SIG-M5 treated with dmso at 0.1 percent for 504 hours (cell line): ENCODE results near the gene AGRP.
"Not testable (repeated sequence)": the region's sequence is repeated elsewhere in the genome, so short reads cannot be mapped to it uniquely, and the experiment has no call there.

ENCODE experiments used
- DNase-seq: peaks from one replicate; lab custom pipeline; 2025; ENCODE audit not compliant: unreplicated experiment; lab: John Stamatoyannopoulos, UW

Gene AGRP

GRCh38 chr16:67504031-67505021 lies 21.0 kb upstream of the AGRP start:
- no peak for DNase-seq

GRCh38 chr16:67499106-67499505 lies 15.8 kb upstream of the AGRP start:
- no peak for DNase-seq

- DNase-seq: peak; percentile 87
These were observed 7.2 kb upstream of the AGRP start for GRCh38 chr16:67490335-67491096.

GRCh38 chr16:67489401-67490083 lies 6.2 kb upstream of the AGRP start:
- no peak for DNase-seq

- not testable (repeated sequence) for DNase-seq
These were observed 4.2 kb upstream of the AGRP start for GRCh38 chr16:67487561-67487960.

GRCh38 chr16:67486805-67487204 lies 3.5 kb upstream of the AGRP start:
- DNase-seq: peak; percentile 42

- DNase-seq: no peak
These were observed 581 bp upstream of the AGRP start for GRCh38 chr16:67483731-67484525.

GRCh38 chr16:67482233-67482924 lies 968 bp downstream of the AGRP start:
- DNase-seq: no peak

GRCh38 chr16:67481561-67482232 lies 1.6 kb downstream of the AGRP start:
- DNase-seq: no peak

GRCh38 chr16:67480833-67481560 lies 2.4 kb downstream of the AGRP start, which contains the start of gene ATP6V0D1:
Gene ATP6V0D1 (minus strand): TSS chr16:67481157. CDS start chr16:67481086, 71 bp downstream.
- DNase-seq: peak; percentile 94

- no peak for DNase-seq
These were observed 5.3 kb downstream of the AGRP start for GRCh38 chr16:67477960-67478554.

GRCh38 chr16:67474551-67475455 lies 8.5 kb downstream of the AGRP start:
- DNase-seq: no peak

- no peak for DNase-seq
These were observed 11.5 kb downstream of the AGRP start for GRCh38 chr16:67471758-67472384.

- no peak for DNase-seq
These were observed 13.0 kb downstream of the AGRP start for GRCh38 chr16:67470359-67470758.

GRCh38 chr16:67468731-67469130 lies 14.6 kb downstream of the AGRP start:
- no peak for DNase-seq

- no peak for DNase-seq
These were observed 16.8 kb downstream of the AGRP start for GRCh38 chr16:67466581-67466980.

- no peak for DNase-seq
These were observed 18.8 kb downstream of the AGRP start for GRCh38 chr16:67464565-67464964.
